ENCODE data around the gene TMEM147.

- TF ChIP-seq POLR2A (IDR thresholded peaks at IDR 0.05; ENCODE audit: extremely low read depth, insufficient read length), result no peak
- TF ChIP-seq CTCF (IDR thresholded peaks at IDR 0.05; ENCODE audit: low read depth, low read length), result no peak
- TF ChIP-seq MAX (IDR thresholded peaks at IDR 0.05; ENCODE audit: low read depth, low read length), result no peak
These were observed 17.4 kb downstream of the TMEM147 start for GRCh38 chr19:35562776-35563175.
